Mucosa of descending colon (tissue), 3 donors: ENCODE results near the gene NDUFB6. TPM values are rescaled to one million over a fixed set of nuclear protein-coding genes. Genes with fewer than 3 reads are reported as not detected.

Experiments
- ATAC-seq: fragments of 200-7000 bp; cut with Tn5 transposase; one replicate; pipeline ENCODE4 v1.9.1; 2020; ENCODE audit warnings: mild to moderate bottlenecking, moderate library complexity
- DNase-seq, 3 donors: peaks; one replicate each; pipeline ENCODE4 v3.0.0-alpha.2; 2020
- H3K36me3 ChIP-seq: fragments of 200-600 bp; one replicate; pipeline ENCODE4 v1.8.0; 2021; ENCODE audit warnings: low read depth, mild to moderate bottlenecking
- H3K4me1 ChIP-seq: fragments of 200-600 bp; one replicate; pipeline ENCODE4 v1.8.0; 2021; ENCODE audit warnings: low read depth, mild to moderate bottlenecking
- H3K4me3 ChIP-seq: fragments of 200-600 bp; one replicate; pipeline ENCODE4 v1.8.0; 2021; ENCODE audit warnings: mild to moderate bottlenecking
- H3K9me3 ChIP-seq: fragments of 200-600 bp; one replicate; pipeline ENCODE4 v1.8.0; 2021; ENCODE audit warnings: mild to moderate bottlenecking
- CTCF ChIP-seq: fragments of 200-600 bp; IDR thresholded peaks from one replicate; pipeline ENCODE4 v1.8.0; 2022; ENCODE audit warnings: antibody characterized with exemption, mild to moderate bottlenecking
- intact Hi-C, 2 donors: fragments of 100-400 bp; cut with DNase I in 1 of 2; cut with micrococcal nuclease in 1 of 2; formaldehyde crosslinking; loops; one replicate each; pipeline versions ENCODE4 v1.11.0 to v1.11.1; 2022; cut with DNase I, micrococcal nuclease
- total RNA-seq, 3 donors: library from RNA; stranded (reverse); fragmentation: NEBNext Ultra II Directional in 2 of 3; extraction: Animal tissue kit (Norgen Biotek cat#: 25700) in 2 of 3; gene quantifications; one replicate each; pipeline versions ENCODE4 v1.2.1 to v1.2.4, GENCODE V29; 2021 to 2023
- donor health status: DM: no; HTN: no; CAD: no; lungs with moderate emphysema.
- donor health status: DM: no; HTN: no; CAD: no.
- donor health status: DM: no; HTN: yes; CAD: no.

Gene NDUFB6
- total RNA-seq, 3 donors from 2014 or later: 39.3 to 52.8 (median 45.1) TPM

- no peak for TF ChIP-seq CTCF
- DNase-seq: no peak
- Histone ChIP-seq H3K36me3 (no peaks in the 10 kb centered on the region), H3K9me3 (no peaks in the 10 kb centered on the region), H3K4me3 (no peak overlapping the region), H3K4me1 (no peaks in the 10 kb centered on the region)
- no peak for ATAC-seq
- intact Hi-C loops: loop anchor here in 1 of 2 donors (5.0 to 10.0 kb wide), 2 partner anchors 54 to 197 kb away; partner anchors contain the start of genes ACO1 and RIGI
These were observed 6.0 kb upstream of the NDUFB6 start for GRCh38 chr9:32578976-32579375.

DNA sequence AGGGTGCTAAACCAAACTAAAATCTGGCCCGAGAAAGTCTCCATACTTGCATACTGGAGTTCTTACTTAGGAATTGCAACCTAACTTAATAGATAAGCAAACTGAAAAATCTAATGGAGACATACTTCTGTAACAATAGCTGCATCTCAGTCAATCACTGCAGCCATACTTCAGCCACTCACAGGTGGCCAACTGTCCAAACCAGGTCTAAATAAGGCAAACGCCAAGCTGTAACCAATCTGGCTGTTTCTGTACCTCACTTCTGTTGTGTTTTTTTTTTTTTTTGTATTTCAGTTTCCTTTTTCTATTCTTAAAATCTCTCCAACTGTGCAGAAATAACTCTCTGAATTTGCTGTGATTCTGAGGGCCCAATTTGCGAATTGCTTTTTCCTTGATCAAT is 4.4 kb upstream of the NDUFB6 start:
- no peak for TF ChIP-seq CTCF
- no peaks in the 10 kb centered on the region for H3K36me3 ChIP-seq
- H3K4me3 ChIP-seq: no peak overlapping the region
- ATAC-seq (no peak), DNase-seq (no peak)
- H3K4me1 ChIP-seq: no peaks in the 10 kb centered on the region
- no peaks in the 10 kb centered on the region for H3K9me3 ChIP-seq
- intact Hi-C loops: loop anchor here in 1 of 2 donors (5.0 to 10.0 kb wide), 2 partner anchors 53 to 195 kb away; partner anchors contain the start of genes ACO1 and RIGI

DNA sequence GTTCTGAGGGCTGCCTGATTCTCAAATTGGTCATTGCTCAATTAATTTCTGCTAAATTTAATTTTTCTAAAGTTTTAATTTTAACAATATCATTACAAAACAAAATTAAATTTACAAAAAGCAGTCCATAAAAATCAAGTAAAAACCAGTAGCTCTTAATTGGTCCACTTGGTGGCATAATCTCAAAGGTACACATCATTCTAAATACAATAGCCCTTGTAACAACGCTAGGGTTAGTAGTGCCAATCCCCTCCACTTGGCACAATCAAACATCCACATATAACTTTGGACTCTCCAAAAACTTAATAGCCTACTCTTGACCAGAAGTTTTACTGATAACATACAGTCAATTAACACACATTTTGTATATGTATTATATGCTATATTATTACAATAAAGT is 1.9 kb upstream of the NDUFB6 start:
- Histone ChIP-seq H3K4me1 (peaks cover 16% of the 10 kb centered on the region), H3K9me3 (no peaks in the 10 kb centered on the region), H3K4me3 (no peak overlapping the region), H3K36me3 (no peaks in the 10 kb centered on the region)
- TF ChIP-seq CTCF: no peak
- no peak for DNase-seq
- no peak for ATAC-seq
- intact Hi-C loops: loop anchor here (5.0 to 10.0 kb wide), 3 partner anchors 50 to 198 kb away; partner anchors contain the start of genes ACO1 (in 1 of the 2) and RIGI (in 1 of the 2)

GRCh38 chr9:32573821-32574220 is 862 bp upstream of the NDUFB6 start:
- no peak for TF ChIP-seq CTCF
- no peaks in the 10 kb centered on the region for H3K36me3 ChIP-seq
- ATAC-seq (no peak), DNase-seq (no peak)
- peaks cover 16% of the 10 kb centered on the region for H3K4me1 ChIP-seq
- H3K4me3 ChIP-seq: no peak overlapping the region
- intact Hi-C loops: loop anchor here (5.0 to 10.0 kb wide), 2 partner anchors 49 to 197 kb away; partner anchors contain the start of gene RIGI (in 1 of the 2)
- no peaks in the 10 kb centered on the region for H3K9me3 ChIP-seq

DNA sequence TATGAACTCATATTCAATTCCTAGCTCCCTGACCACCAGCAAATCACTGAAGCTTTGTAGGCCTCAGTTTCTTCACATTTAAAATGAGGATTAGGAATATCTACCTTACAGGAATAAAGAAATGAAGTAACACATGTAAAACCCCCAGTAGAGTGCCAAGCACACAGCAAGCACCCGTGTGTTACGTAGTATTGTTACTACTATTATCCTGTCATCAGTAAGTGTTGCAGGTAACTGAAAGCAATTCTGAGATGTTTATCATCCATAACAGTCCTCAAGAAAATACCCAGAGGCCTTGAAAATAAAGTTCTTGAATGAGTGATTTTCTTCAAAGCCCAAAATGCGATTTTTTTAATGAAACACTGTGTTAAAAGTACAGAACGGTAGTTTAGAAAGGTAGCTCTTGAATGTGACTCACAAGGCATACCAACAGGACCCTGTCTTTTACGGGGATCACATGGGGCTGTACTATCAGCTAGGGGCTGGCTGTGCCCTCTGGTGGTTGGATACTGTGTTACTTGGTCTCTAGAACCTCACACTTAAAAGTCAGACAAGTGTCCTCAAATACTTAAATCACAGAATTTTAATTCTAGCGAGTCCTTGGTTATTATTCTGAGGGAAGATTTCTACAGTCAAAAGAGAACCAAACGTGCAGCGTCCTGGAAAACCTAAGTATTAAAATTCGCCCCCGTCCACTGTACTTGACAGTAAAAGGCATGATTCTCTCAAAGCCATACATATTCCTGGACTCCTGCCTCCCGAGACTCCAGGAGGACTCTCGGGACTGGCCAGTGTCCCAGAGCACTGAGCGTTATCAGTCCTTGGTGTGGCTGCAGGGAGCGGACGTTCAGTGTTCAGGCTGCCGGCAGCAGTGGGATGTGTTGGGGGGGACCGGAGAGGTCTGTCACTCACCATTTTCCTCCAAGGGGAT is 725 bp downstream of the NDUFB6 start:
- peak; percentile 91 for ATAC-seq
- Histone ChIP-seq H3K9me3 (no peaks in the 10 kb centered on the region), H3K4me3 (peak overlapping the region; percentile 87), H3K36me3 (no peaks in the 10 kb centered on the region), H3K4me1 (peaks cover 16% of the 10 kb centered on the region)
- peak; percentile 49 to 86 (median 61) for DNase-seq
- TF ChIP-seq CTCF: peak; percentile 19
- intact Hi-C loops: loop anchor here (5.0 to 10.0 kb wide), 2 partner anchors 47 to 195 kb away; partner anchors contain the start of gene RIGI (in 1 of the 2)
